ENCODE data around the gene ADGRV1. TPM values are rescaled to one million over a fixed set of nuclear protein-coding genes. Genes with fewer than 3 reads are reported as not detected.
"Not testable (repeated sequence)": the region's sequence is repeated elsewhere in the genome, so short reads cannot be mapped to it uniquely, and the experiment has no call there.

The ADGRV1 gene
- total RNA-seq, 1 experiment from 2014 or later = 0.45 TPM

GRCh38 chr5:90934738-90935137 lies 376.1 kb downstream of the ADGRV1 start:
- no peak for DNase-seq (ENCODE audit: low read depth)

- no peak for DNase-seq (ENCODE audit: low read depth)
These were observed 380.6 kb downstream of the ADGRV1 start for GRCh38 chr5:90939211-90939610.

- DNase-seq (ENCODE audit: low read depth) = peak; percentile 52
These were observed 381.8 kb downstream of the ADGRV1 start for GRCh38 chr5:90940227-90940995.

- no peak for DNase-seq (ENCODE audit: low read depth)
These were observed 382.6 kb downstream of the ADGRV1 start for GRCh38 chr5:90941002-90941720.

- DNase-seq (ENCODE audit: low read depth) = no peak
These were observed 385.5 kb downstream of the ADGRV1 start for GRCh38 chr5:90944116-90944515.

GRCh38 chr5:90947667-90948066 lies 389.1 kb downstream of the ADGRV1 start:
- DNase-seq (ENCODE audit: low read depth) = no peak

- DNase-seq (ENCODE audit: low read depth) = no peak
These were observed 390.4 kb downstream of the ADGRV1 start for GRCh38 chr5:90948969-90949368.

- no peak for DNase-seq (ENCODE audit: low read depth)
These were observed 391.1 kb downstream of the ADGRV1 start for GRCh38 chr5:90949469-90950358.

GRCh38 chr5:90955001-90955635 lies 396.5 kb downstream of the ADGRV1 start:
- no peak for DNase-seq (ENCODE audit: low read depth)

GRCh38 chr5:90956511-90957097 lies 398.0 kb downstream of the ADGRV1 start:
- no peak for DNase-seq (ENCODE audit: low read depth)

GRCh38 chr5:90957906-90958305 lies 399.3 kb downstream of the ADGRV1 start:
- no peak for DNase-seq (ENCODE audit: low read depth)

GRCh38 chr5:90959262-90959661 lies 400.7 kb downstream of the ADGRV1 start:
- DNase-seq (ENCODE audit: low read depth) = no peak

- DNase-seq (ENCODE audit: low read depth) = no peak
These were observed 403.9 kb downstream of the ADGRV1 start for GRCh38 chr5:90962481-90962880.

- DNase-seq (ENCODE audit: low read depth) = no peak
These were observed 406.6 kb downstream of the ADGRV1 start for GRCh38 chr5:90965110-90965685.

- no peak for DNase-seq (ENCODE audit: low read depth)
These were observed 408.8 kb downstream of the ADGRV1 start for GRCh38 chr5:90967443-90967842.

GRCh38 chr5:90967851-90968250 lies 409.3 kb downstream of the ADGRV1 start:
- no peak for DNase-seq (ENCODE audit: low read depth)

- no peak for DNase-seq (ENCODE audit: low read depth)
These were observed 409.7 kb downstream of the ADGRV1 start for GRCh38 chr5:90968319-90968718.

- DNase-seq (ENCODE audit: low read depth) = not testable (repeated sequence)
These were observed 411.3 kb downstream of the ADGRV1 start for GRCh38 chr5:90969945-90970344.

- DNase-seq (ENCODE audit: low read depth) = no peak
These were observed 422.6 kb downstream of the ADGRV1 start for GRCh38 chr5:90981177-90981576.

- DNase-seq (ENCODE audit: low read depth) = no peak
These were observed 423.2 kb downstream of the ADGRV1 start for GRCh38 chr5:90981821-90982220.

GRCh38 chr5:90982576-90982975 lies 424.0 kb downstream of the ADGRV1 start:
- DNase-seq (ENCODE audit: low read depth) = no peak
